A549 treated with GW870086 at 1 μM for 4 hours (cell line): ENCODE results near the gene CHCT1. TPM values are rescaled to one million over a fixed set of nuclear protein-coding genes. Genes with fewer than 3 reads are reported as not detected.

Experiments
- total RNA-seq: library from RNA; stranded (reverse); fragments of 200-300 nt; extraction: Qiagen RNA extraction; gene quantifications from 5 replicates; pipeline ENCODE4 v1.2.3, GENCODE V29; 2022; ENCODE audit warnings: low read depth

Gene CHCT1
- 0.14 to 0.63 TPM in 2 of 5 replicates, not detected in the others for total RNA-seq

GRCh38 chr17:60422162-60422665, at the start of gene CHCT1:
Gene CHCT1 (plus strand): TSS chr17:60422489. CDS start chr17:60422593, 104 bp downstream.

GRCh38 chr17:60392042-60392844, 30.0 kb upstream of the CHCT1 start, which contains the start of gene USP32:
Gene USP32 (minus strand): TSS chr17:60392133. CDS start chr17:60391939, 194 bp downstream.

Other genes with a start within 250 kb of the CHCT1 start
- gene USP32, start 30.4 kb upstream of the CHCT1 start, total RNA-seq, result 27.9 to 35.1 TPM (median 31.8 TPM) in 5 replicates
- 12.7 to 22.6 TPM (median 20.5 TPM) in 5 replicates for gene APPBP2, start 103.8 kb downstream of the CHCT1 start, total RNA-seq
- gene PPM1D, start 177.7 kb downstream of the CHCT1 start, total RNA-seq, result 17.1 to 19.5 TPM (median 17.9 TPM) in 5 replicates